ENCODE data around the gene SEC22C.

Gene SEC22C

GRCh38 chr3:42510325-42510724, 71.4 kb downstream of the SEC22C start:
- H3K27ac ChIP-seq (ENCODE audit: low read length), result no peak overlapping the region
- no peaks in the 10 kb centered on the region for H3K79me2 ChIP-seq (ENCODE audit: low read length)
- H3K4me3 ChIP-seq (ENCODE audit: low read length), result no peak overlapping the region
- H3K9me3 ChIP-seq (ENCODE audit: insufficient read depth, low read length), result no peaks in the 10 kb centered on the region
- peaks cover 15% of the 10 kb centered on the region for H3K27me3 ChIP-seq (ENCODE audit: low read depth, low read length)
- H4K20me1 ChIP-seq (ENCODE audit: insufficient read depth, low read length), result no peaks in the 10 kb centered on the region
- H3K4me1 ChIP-seq (ENCODE audit: low read length), result no peaks in the 10 kb centered on the region
- H2AFZ ChIP-seq (ENCODE audit: low read depth, low read length), result no peak overlapping the region
- no peak overlapping the region for H3K4me2 ChIP-seq (ENCODE audit: low read length)
- no peak overlapping the region for H3K9ac ChIP-seq (ENCODE audit: low read length)
- no peaks in the 10 kb centered on the region for H3K36me3 ChIP-seq (replicated peaks; ENCODE audit: low read depth, low read length)
- no peak for TF ChIP-seq CTCF (IDR thresholded peaks at IDR 0.05; ENCODE audit: low read depth, low read length)
- no peak for TF ChIP-seq EZH2phosphoT487 (IDR thresholded peaks at IDR 0.05; ENCODE audit: low read depth)

DNA sequence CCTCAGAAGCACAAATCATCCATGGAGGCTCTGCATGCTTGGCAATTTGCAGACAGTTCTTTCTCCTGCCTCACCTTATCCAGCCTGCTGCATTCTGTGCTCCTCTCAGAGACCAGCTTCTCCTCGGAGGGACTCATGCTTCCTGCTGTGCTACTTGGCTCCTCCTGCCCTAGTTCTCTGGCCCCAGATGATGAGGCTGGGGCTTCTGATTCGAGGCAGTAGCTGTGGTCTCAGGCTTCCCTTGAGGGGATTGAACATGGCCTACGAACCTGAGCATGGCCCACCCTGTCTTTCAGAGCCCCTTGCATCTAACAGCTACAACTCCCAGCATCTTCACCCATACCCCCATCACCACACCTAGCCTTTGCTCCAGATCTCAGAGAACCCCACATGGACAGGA, 72.7 kb downstream of the SEC22C start:
- no peak overlapping the region for H3K4me2 ChIP-seq (ENCODE audit: low read length)

DNA sequence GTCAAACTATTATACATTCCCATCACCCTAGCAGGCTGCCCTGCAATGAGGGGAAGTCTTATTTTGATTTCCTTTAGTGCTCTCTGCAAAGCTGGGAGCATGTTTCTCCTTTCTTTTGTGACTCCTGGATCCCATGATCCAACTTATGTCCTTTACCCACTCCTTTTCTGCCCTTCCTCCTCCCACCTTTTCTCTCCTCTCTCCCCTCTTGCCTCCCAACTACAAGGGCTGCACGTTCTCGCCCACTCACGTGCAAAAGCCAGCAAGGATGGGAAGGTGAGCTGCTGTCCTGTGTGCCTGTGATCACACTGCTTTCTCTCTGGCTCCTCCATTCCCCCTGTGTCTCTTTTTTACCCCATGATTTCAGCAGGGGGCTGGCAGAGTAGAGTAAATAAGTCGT, 73.2 kb downstream of the SEC22C start:
- Histone ChIP-seq H3K36me3 (replicated peaks; ENCODE audit: low read depth, low read length) (no peaks in the 10 kb centered on the region), H3K4me1 (ENCODE audit: low read length) (no peaks in the 10 kb centered on the region), H3K4me2 (ENCODE audit: low read length) (no peak overlapping the region), H3K9me3 (ENCODE audit: insufficient read depth, low read length) (no peaks in the 10 kb centered on the region), H3K27ac (ENCODE audit: low read length) (no peak overlapping the region), H3K4me3 (ENCODE audit: low read length) (no peak overlapping the region), H3K79me2 (ENCODE audit: low read length) (no peaks in the 10 kb centered on the region), H4K20me1 (ENCODE audit: insufficient read depth, low read length) (no peaks in the 10 kb centered on the region), H3K27me3 (ENCODE audit: low read depth, low read length) (peaks cover 15% of the 10 kb centered on the region), H2AFZ (ENCODE audit: low read depth, low read length) (no peak overlapping the region), H3K9ac (ENCODE audit: low read length) (no peak overlapping the region)
- no peak for TF ChIP-seq EZH2phosphoT487 (IDR thresholded peaks at IDR 0.05; ENCODE audit: low read depth)
- no peak for TF ChIP-seq CTCF (IDR thresholded peaks at IDR 0.05; ENCODE audit: low read depth, low read length)

More for the DNA sequence above, 72.7 kb downstream of the SEC22C start:
- Histone ChIP-seq H3K79me2 (ENCODE audit: low read length) (no peaks in the 10 kb centered on the region), H3K36me3 (replicated peaks; ENCODE audit: low read depth, low read length) (no peaks in the 10 kb centered on the region), H3K4me3 (ENCODE audit: low read length) (no peak overlapping the region), H3K27me3 (ENCODE audit: low read depth, low read length) (peaks cover 15% of the 10 kb centered on the region), H4K20me1 (ENCODE audit: insufficient read depth, low read length) (no peaks in the 10 kb centered on the region), H3K9ac (ENCODE audit: low read length) (no peak overlapping the region), H3K4me1 (ENCODE audit: low read length) (no peaks in the 10 kb centered on the region), H3K27ac (ENCODE audit: low read length) (no peak overlapping the region), H3K9me3 (ENCODE audit: insufficient read depth, low read length) (no peaks in the 10 kb centered on the region), H2AFZ (ENCODE audit: low read depth, low read length) (no peak overlapping the region)
- TF ChIP-seq EZH2phosphoT487 (IDR thresholded peaks at IDR 0.05; ENCODE audit: low read depth), result no peak
- TF ChIP-seq CTCF (IDR thresholded peaks at IDR 0.05; ENCODE audit: low read depth, low read length), result no peak

- H3K9me3 ChIP-seq (ENCODE audit: insufficient read depth, low read length), result no peaks in the 10 kb centered on the region
- no peaks in the 10 kb centered on the region for H3K36me3 ChIP-seq (replicated peaks; ENCODE audit: low read depth, low read length)
- H3K27ac ChIP-seq (ENCODE audit: low read length), result no peak overlapping the region
- no peak overlapping the region for H2AFZ ChIP-seq (ENCODE audit: low read depth, low read length)
- no peak overlapping the region for H3K4me3 ChIP-seq (ENCODE audit: low read length)
- no peak for TF ChIP-seq EZH2phosphoT487 (IDR thresholded peaks at IDR 0.05; ENCODE audit: low read depth)
- TF ChIP-seq CTCF (IDR thresholded peaks at IDR 0.05; ENCODE audit: low read depth, low read length), result no peak
- no peaks in the 10 kb centered on the region for H3K79me2 ChIP-seq (ENCODE audit: low read length)
- H3K27me3 ChIP-seq (ENCODE audit: low read depth, low read length), result peaks cover 15% of the 10 kb centered on the region
- no peaks in the 10 kb centered on the region for H3K4me1 ChIP-seq (ENCODE audit: low read length)
- no peaks in the 10 kb centered on the region for H4K20me1 ChIP-seq (ENCODE audit: insufficient read depth, low read length)
- no peak overlapping the region for H3K4me2 ChIP-seq (ENCODE audit: low read length)
- H3K9ac ChIP-seq (ENCODE audit: low read length), result no peak overlapping the region
Observed at GRCh38 chr3:42507761-42508335, 73.9 kb downstream of the SEC22C start.
